H1 (cell line): ENCODE data around the gene STXBP2.
A peak's percentile ranks its signal among the peaks of the same experiment; 100 is the strongest.

Source experiments
- ATF3 ChIP-seq: IDR thresholded peaks from 2 replicates; pipeline ENCODE4 v1.6.1; 2011; ENCODE audit warnings: low read depth, mild to moderate bottlenecking, low read length; ENCODE audit not compliant: insufficient read depth
- CEBPB ChIP-seq: IDR thresholded peaks from 2 replicates; pipeline ENCODE4 v1.6.1; 2012; ENCODE audit warnings: low read depth, low read length
- CHD2 ChIP-seq: IDR thresholded peaks from 2 replicates; pipeline ENCODE4 v1.6.1; 2012; ENCODE audit warnings: low read length, improper control_type of control experiment
- CTCF ChIP-seq, 3 experiments: IDR thresholded peaks; 1 replicate in 2 of 3; 2 replicates in 1 of 3; pipeline versions ENCODE4 v1.5.1 to v1.6.1; 2011; ENCODE audit warnings: low read length in 3 of 3, mild to moderate bottlenecking in 3 of 3, inconsistent platforms in 2 of 3, low read depth in 1 of 3, moderate library complexity in 1 of 3; ENCODE audit not compliant: insufficient read depth in 1 of 3; ENCODE audit errors: control extremely low read depth in 1 of 3
- FOSL1 ChIP-seq: IDR thresholded peaks from 2 replicates; pipeline ENCODE4 v1.6.1; 2011; ENCODE audit warnings: mild to moderate bottlenecking, low read depth, low read length, moderate library complexity; ENCODE audit not compliant: insufficient read depth
- JUN ChIP-seq: IDR thresholded peaks from 2 replicates; pipeline ENCODE4 v1.6.1; 2011; ENCODE audit warnings: low read depth, mild to moderate bottlenecking, improper control_type of control experiment, low read length
- KDM1A ChIP-seq: fragments of 200-600, 300-600 bp; sonication (generic); IDR thresholded peaks from 2 replicates; pipeline ENCODE4 v1.7.1; 2016; ENCODE audit warnings: mild to moderate bottlenecking, low read length, borderline replicate concordance
- POLR2A ChIP-seq, 2 experiments: IDR thresholded peaks; 1 replicate in 1 of 2; 2 replicates in 1 of 2; pipeline ENCODE4 v1.6.1; 2011; ENCODE audit warnings: low read depth in 2 of 2, low read length in 2 of 2, mild to moderate bottlenecking in 2 of 2; ENCODE audit errors: control extremely low read depth in 1 of 2
- RFX5 ChIP-seq: IDR thresholded peaks from 2 replicates; pipeline ENCODE4 v1.6.1; 2011; ENCODE audit warnings: low read depth, low read length, improper control_type of control experiment, borderline replicate concordance
- SP1 ChIP-seq: IDR thresholded peaks from 2 replicates; pipeline ENCODE4 v1.6.1; 2011; ENCODE audit warnings: low read depth, low read length
- ZNF274 ChIP-seq: IDR thresholded peaks from 2 replicates; pipeline ENCODE4 v1.7.0; 2012; ENCODE audit warnings: low read length, borderline replicate concordance; ENCODE audit errors: extremely low read depth

GRCh38 chr19:7641290-7642276 is 4.7 kb downstream of the STXBP2 start:
- TF ChIP-seq RFX5 (no peak), ATF3 (no peak), FOSL1 (no peak), CEBPB (no peak), CTCF (IDR thresholded peaks at IDR 0.05; ENCODE audit: control extremely low read depth in 1 of 3, insufficient read depth in 1 of 3, low read depth in 1 of 3, low read length in 3 of 3) (peak; percentile 45 to 57 (median 51)), SP1 (no peak), ZNF274 (no peak), KDM1A (no peak), JUN (no peak), POLR2A (IDR thresholded peaks at IDR 0.05; ENCODE audit: control extremely low read depth in 1 of 2, low read depth in 2 of 2, low read length in 2 of 2) (no peak), CHD2 (no peak)
